Stomach (tissue), 9 donors: ENCODE results near the gene RPP25L. TPM values are rescaled to one million over a fixed set of nuclear protein-coding genes. Genes with fewer than 3 reads are reported as not detected.
A peak's percentile ranks its signal among the peaks of the same experiment; 100 is the strongest.

ENCODE experiments used
- DNase-seq, 2 donors: peaks; one replicate each; pipeline versions ENCODE4 v3.0.0 to v3.0.0-alpha.2; 2013 to 2019
- H3K27ac ChIP-seq, 5 donors: fragments of 200-600 bp in 4 of 5; sonication (generic) in 4 of 5; one replicate each; pipeline ENCODE4 v1.5.1; 2013 to 2019; ENCODE audit warnings: mild to moderate bottlenecking in 1 of 5, moderate library complexity in 1 of 5
- H3K27me3 ChIP-seq, 3 donors: fragments of 200-600 bp; sonication (generic); one replicate each; pipeline ENCODE4 v1.5.1; 2017 to 2019; ENCODE audit warnings: mixed run types in 1 of 3
- H3K36me3 ChIP-seq, 4 donors: fragments of 200-600 bp; sonication (generic); 1 replicate in 3 of 4; 2 replicates in 1 of 4; pipeline ENCODE4 v1.5.1; 2016 to 2019
- H3K4me1 ChIP-seq, 4 donors: fragments of 200-600 bp; sonication (generic); one replicate each; pipeline ENCODE4 v1.5.1; 2016 to 2019
- H3K4me3 ChIP-seq, 4 donors: fragments of 200-600 bp; sonication (generic) in 3 of 4; one replicate each; pipeline ENCODE4 v1.5.1; 2016 to 2019; ENCODE audit warnings: mild to moderate bottlenecking in 1 of 4
- H3K9me3 ChIP-seq, 4 donors: fragments of 200-600 bp; sonication (generic); one replicate each; pipeline ENCODE4 v1.5.1; 2016 to 2019
- CTCF ChIP-seq, 7 experiments: fragments of 450-650 bp in 4 of 7; fragments of 200-600 bp in 3 of 7; sonication (generic) in 3 of 7; IDR thresholded peaks; one replicate each; pipeline ENCODE4 v1.5.1; 2016 to 2019; ENCODE audit warnings: antibody characterized with exemption in 7 of 7, control low read depth in 2 of 7, mild to moderate bottlenecking in 1 of 7
- EP300 ChIP-seq: sonication (generic); formaldehyde crosslinking; IDR thresholded peaks from one replicate; pipeline ENCODE4 v1.6.1; 2017; ENCODE audit warnings: antibody characterized with exemption
- POLR2A ChIP-seq, 4 donors: fragments of 450-650 bp; IDR thresholded peaks; one replicate each; pipeline ENCODE4 v1.6.1; 2016; ENCODE audit warnings: antibody characterized with exemption in 4 of 4, control low read depth in 2 of 4, mild to moderate bottlenecking in 1 of 4, moderate library complexity in 1 of 4
- POLR2AphosphoS5 ChIP-seq, 3 donors: sonication (generic); formaldehyde crosslinking; IDR thresholded peaks; one replicate each; pipeline ENCODE4 v1.6.1; 2016; ENCODE audit warnings: antibody characterized with exemption in 3 of 3
- whole genome bisulfite sequencing, 5 donors: extraction: QIAGEN DNeasy Blood & Tissue Kit in 3 of 5; methylation state at CpG; one replicate each; pipeline versions ENCODE4 v1.1.5 to v1.1.7; 2013 to 2018; 5-methylcytosine and 5-hydroxymethylcytosine counted together
- intact Hi-C: fragments of 100-400 bp; cut with DNase I; formaldehyde crosslinking; loops from one replicate; pipeline ENCODE4 v1.15.1; 2023; ENCODE audit warnings: low total_unique reads
- polyA plus RNA-seq, 3 donors: library from polyadenylated mRNA; stranded (reverse); fragments of 200-250 nt; gene quantifications; one replicate each; pipeline ENCODE4 v1.2.3, GENCODE V29; 2013
- total RNA-seq, 5 donors: library from RNA; depleted of rRNA; stranded (reverse); fragments of >200 nt; gene quantifications; one replicate each; pipeline versions ENCODE4 v1.1.0 to v1.2.3, GENCODE V29; 2014 to 2016
- donor health status: healthy with polysubstance abuse.
- donor health status: Bipolar disorder and iron deficiency.
- donor health status: healthy.

RPP25L gene
- total and polyA plus RNA-seq, 8 donors = 2.9 to 49.5 (median 33.4) TPM

- DNase-seq = peak; percentile 95 to 98
- Histone ChIP-seq H3K9me3 (no peaks in the 10 kb centered on the region), H3K36me3 (peaks cover 17 to 35% (median 34%) of the 10 kb centered on the region in 4 donors), H3K27me3 (peaks cover 9 to 43% (median 37%) of the 10 kb centered on the region in 3 donors), H3K4me3 (peak within 1 kb of the TSS; percentile 63 to 97 (median 84)), H3K4me1 (peaks cover 16 to 35% (median 31%) of the 10 kb centered on the region in 4 donors), H3K27ac (peak within 1 kb of the TSS in 3 of 5 donors; percentile 60 to 80 (median 65))
- 4 to 7% (median 5%) methylated on average over 27 to 43 of the region's 43 CpGs for WGBS, 5 donors
- peak; percentile 36 to 76 (median 50) for TF ChIP-seq POLR2AphosphoS5 (IDR thresholded peaks at IDR 0.05)
- TF ChIP-seq POLR2A (IDR thresholded peaks at IDR 0.05) = no peak
- intact Hi-C loops = no loop called here
These were observed 8.4 kb upstream of the RPP25L start, which contains the start of gene DCTN3 for GRCh38 chr9:34620061-34620994. DCTN3 (minus strand) TSS chr9:34620495; CDS start chr9:34620464, 31 bp downstream.

GRCh38 chr9:34615132-34615531 lies 3.2 kb upstream of the RPP25L start:
- intact Hi-C loops = no loop called here
- Histone ChIP-seq H3K27me3 (no peaks in the 10 kb centered on the region), H3K9me3 (no peaks in the 10 kb centered on the region), H3K36me3 (peaks cover 32 to 60% (median 51%) of the 10 kb centered on the region in 4 donors), H3K4me1 (peaks cover 28 to 42% (median 34%) of the 10 kb centered on the region in 4 donors), H3K4me3 (no peak overlapping the region), H3K27ac (no peak overlapping the region)
- WGBS, 5 donors = 84 to 95% (median 92%) methylated on average over 2 of the region's 2 CpGs
- TF ChIP-seq POLR2A (IDR thresholded peaks at IDR 0.05) = no peak
- TF ChIP-seq POLR2AphosphoS5 (IDR thresholded peaks at IDR 0.05) = no peak
- no peak for TF ChIP-seq CTCF (IDR thresholded peaks at IDR 0.05)
- no peak for TF ChIP-seq EP300
- DNase-seq = no peak

GRCh38 chr9:34612788-34613390 lies 992 bp upstream of the RPP25L start:
- TF ChIP-seq CTCF (IDR thresholded peaks at IDR 0.05) (peak in 5 of 7 experiments; percentile 55 to 85 (median 81)), POLR2AphosphoS5 (IDR thresholded peaks at IDR 0.05) (no peak), POLR2A (IDR thresholded peaks at IDR 0.05) (no peak), EP300 (no peak)
- H3K9me3 ChIP-seq = no peaks in the 10 kb centered on the region
- DNase-seq = peak; percentile 78 to 93
- WGBS, 5 donors = 1 to 4% (median 2%) methylated on average over 15 of the region's 15 CpGs
- peaks cover 20 to 30% (median 25%) of the 10 kb centered on the region in 4 donors for H3K4me1 ChIP-seq
- peaks cover 32 to 51% (median 43%) of the 10 kb centered on the region in 4 donors for H3K36me3 ChIP-seq
- H3K27ac ChIP-seq = peak overlapping the region in 3 of 5 donors; percentile 88 to 89 (median 88)
- no peaks in the 10 kb centered on the region for H3K27me3 ChIP-seq
- H3K4me3 ChIP-seq = peak overlapping the region; percentile 57 to 75 (median 63)
- intact Hi-C loops = no loop called here

- Histone ChIP-seq H3K4me3 (peak overlapping the region; percentile 57 to 75 (median 63)), H3K27me3 (no peaks in the 10 kb centered on the region), H3K9me3 (no peaks in the 10 kb centered on the region), H3K4me1 (peaks cover 20 to 30% (median 25%) of the 10 kb centered on the region in 4 donors), H3K27ac (peak overlapping the region; percentile 77 to 89 (median 88)), H3K36me3 (peaks cover 17 to 35% (median 28%) of the 10 kb centered on the region in 4 donors)
- intact Hi-C loops = no loop called here
- TF ChIP-seq POLR2A (IDR thresholded peaks at IDR 0.05) = no peak
- no peak for TF ChIP-seq POLR2AphosphoS5 (IDR thresholded peaks at IDR 0.05)
- no peak for TF ChIP-seq CTCF (IDR thresholded peaks at IDR 0.05)
- no peak for TF ChIP-seq EP300
- DNase-seq = peak in 1 of 2 donors; percentile 51
- WGBS, 5 donors = 52 to 64% (median 55%) methylated on average over 10 of the region's 10 CpGs
These were observed 566 bp downstream of the RPP25L start for GRCh38 chr9:34611251-34611810.
